GM19452 (cell line): Measurements from ENCODE around the gene LRRC19.
A peak's percentile ranks its signal among the peaks of the same experiment; 100 is the strongest.

Experiments used
- ATAC-seq: cut with Tn5 transposase; IDR thresholded peaks from one replicate; pipeline ENCODE4 v1.9.1; 2021; ENCODE audit not compliant: unreplicated experiment

LRRC19 gene, protein sequence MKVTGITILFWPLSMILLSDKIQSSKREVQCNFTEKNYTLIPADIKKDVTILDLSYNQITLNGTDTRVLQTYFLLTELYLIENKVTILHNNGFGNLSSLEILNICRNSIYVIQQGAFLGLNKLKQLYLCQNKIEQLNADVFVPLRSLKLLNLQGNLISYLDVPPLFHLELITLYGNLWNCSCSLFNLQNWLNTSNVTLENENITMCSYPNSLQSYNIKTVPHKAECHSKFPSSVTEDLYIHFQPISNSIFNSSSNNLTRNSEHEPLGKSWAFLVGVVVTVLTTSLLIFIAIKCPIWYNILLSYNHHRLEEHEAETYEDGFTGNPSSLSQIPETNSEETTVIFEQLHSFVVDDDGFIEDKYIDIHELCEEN

DNA sequence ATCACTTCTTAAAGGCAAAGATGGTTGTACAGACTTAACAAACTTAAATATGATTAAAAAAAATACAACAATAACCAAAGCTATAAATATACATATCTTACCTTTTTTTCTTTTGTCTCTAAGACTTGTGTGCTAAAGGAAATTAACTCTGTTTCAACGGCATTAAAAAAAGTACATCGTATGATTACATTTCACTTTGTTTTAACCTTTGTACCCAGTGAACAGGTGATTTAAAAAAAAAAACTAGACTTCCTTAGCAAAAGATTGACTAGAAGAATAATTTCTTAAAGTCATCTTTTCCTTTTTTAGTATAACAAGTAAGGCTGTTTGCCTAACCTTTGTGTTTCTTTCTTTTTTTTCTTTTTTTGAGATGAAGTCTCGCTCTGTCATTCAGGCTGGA is at the start of gene LRRC19:
Gene LRRC19, minus strand, starts transcription at position 182 of the 400 bp plus-strand sequence. CDS start 5,978 bp downstream, outside the sequence.
- no peak for ATAC-seq

DNA sequence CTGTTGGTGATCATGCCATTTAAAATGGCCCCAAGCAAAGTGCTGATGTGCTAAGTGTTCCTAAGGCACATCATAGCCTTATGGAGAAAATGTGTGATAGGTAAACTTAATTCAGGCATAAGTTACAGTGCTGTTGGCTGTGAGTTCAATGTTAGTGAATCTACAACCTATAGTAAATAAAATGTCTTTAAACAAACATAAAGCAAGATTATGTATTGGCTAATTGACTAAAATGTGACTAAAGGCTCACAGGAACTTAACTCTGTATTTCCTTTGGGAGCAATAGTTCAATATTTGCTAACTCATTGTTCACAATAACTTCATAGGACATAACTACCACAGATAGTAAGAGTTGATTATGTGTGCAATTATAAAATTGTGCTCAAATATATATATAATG is 49.4 kb upstream of the LRRC19 start:
- no peak for ATAC-seq

DNA sequence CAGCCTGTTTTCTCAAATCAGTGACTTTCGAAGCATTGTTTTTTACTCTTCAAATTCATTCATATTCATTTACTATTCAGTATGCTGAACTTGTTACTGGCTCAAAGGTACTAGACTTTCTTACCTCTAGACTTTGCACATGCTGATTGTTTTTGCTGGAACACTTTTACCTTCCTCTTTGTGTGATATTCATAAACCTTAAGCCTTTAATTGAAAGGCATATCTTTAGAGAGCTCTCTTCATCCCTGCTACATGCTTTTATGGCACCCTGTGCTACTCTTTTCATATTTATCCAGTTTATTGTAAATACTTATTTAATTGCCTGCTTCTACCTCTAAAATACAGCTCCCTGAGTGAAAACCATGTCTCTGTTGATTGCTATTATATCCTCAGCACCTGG is 48.7 kb upstream of the LRRC19 start:
- ATAC-seq, result no peak

DNA sequence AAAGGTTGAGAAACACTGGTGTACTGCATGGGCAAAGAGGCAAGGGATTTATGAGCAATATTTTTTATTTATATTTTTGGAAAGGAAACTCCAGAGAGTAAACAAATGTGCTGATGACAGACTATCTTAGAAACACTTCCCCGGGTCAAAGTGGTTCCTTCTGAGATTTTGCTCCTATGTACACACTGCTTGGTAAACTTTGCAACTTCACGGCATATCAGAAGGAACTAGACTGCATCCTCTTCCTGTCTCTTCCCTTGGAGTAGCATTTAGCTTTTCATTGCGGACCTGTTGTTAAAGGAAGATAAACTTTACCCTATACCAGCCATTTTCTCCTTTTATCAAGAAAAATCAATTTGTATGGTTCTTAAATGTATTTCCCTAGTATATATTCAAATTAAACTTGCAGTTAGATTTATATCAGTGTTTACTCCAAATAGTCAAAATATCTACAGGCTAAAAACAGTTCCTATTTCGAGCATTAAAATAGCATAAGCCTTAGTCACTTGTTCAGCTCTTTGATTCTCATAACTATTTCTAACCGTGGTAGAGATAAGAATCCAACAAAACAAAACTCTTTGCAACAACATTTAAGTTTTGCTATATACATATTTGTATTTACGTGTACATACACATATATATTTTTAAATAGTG is 48.0 kb upstream of the LRRC19 start:
- no peak for ATAC-seq

DNA sequence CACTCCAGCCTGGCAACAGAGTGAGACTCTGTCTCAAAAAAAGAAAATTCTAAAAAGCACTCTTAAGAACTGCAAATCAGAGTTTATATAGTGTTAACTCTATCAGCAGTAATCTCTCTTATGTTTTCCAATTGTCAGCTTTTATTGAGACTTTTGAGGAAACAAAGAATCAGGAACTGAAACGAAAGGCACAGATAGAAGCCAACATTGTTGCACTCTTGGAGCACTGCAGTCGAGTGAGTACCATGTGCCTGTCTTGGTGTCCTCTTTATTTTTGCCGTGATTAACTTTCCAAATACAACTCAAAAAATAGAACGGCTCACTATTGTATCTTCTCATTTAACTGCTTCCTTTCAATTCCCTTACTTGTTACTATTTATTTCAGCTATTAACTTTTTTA is 41.7 kb upstream of the LRRC19 start:
- no peak for ATAC-seq

DNA sequence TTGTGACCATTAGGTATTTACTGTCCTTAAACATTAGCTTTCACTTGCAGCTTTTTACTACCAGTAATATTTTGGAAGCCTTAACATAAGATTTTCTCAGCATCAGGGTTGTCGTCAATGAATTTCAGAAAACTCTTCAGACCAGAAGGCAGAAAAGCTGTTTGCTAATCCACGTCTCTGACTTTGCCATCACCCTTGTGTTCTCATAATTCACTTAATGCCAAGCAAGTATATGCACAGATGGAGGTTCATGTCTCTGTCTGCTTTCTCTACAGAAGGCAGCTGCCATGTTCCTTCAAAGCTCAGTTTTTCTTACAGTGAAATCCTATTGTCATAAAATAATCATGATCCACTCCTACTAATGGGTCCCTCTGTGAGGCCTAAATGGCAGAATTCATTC is 37.7 kb upstream of the LRRC19 start:
- no peak for ATAC-seq

DNA sequence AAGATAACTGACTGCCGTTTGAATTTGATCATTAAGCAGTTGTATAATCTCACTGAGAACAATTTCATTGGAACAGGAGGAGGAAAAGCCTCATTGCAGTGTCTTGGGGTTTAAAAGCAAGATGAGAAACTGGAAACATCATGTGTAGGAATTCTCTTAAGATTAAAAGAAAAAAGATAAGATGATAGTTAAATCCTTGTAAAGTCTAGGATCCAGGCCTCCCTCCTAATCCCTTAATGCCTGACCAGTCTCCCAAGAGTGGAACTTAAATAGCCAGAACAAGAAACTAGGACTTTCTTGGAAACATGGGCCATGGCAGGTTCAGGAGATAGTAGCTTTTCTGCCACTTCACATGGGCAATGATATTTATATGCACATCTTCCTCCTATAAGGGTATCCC is 37.0 kb upstream of the LRRC19 start:
- ATAC-seq, result no peak

DNA sequence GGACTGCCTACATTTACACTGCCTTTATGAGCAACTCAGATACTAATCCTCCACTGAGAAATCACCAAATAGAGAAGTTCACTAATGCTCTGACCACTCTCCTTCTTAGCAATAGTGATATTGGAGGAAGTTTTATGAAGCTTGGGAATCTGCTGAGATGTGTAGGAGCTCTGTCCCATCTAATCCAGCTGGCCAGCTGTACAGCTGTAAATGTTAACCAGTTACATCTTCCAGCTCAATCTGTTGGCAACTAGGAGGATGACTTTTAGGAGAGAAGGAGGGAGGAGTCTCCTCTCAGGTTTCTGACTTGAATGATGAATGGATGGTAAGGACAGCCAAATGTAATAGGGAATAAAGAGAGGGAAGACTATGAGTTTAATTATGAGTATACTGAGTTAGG is 36.3 kb upstream of the LRRC19 start:
- ATAC-seq, result no peak

DNA sequence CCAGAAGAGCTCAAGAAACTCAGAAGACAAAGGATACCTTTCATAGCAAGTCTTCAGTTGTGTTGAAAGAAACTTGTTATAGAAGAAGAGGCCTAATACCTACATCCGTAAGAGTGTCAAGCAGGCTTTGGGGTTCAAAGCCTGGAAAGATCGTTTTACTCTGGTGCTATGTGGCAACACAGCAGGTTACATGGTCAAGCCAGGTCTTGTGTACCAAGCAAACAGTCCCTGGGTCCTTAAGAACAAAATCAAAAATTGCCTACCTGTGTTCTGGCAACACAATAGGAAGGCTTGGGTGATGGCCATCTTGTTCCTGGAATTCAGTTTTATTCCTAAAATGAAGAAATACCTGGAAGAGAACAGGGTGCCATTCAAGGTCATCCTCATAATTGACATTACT is 32.0 kb upstream of the LRRC19 start:
- ATAC-seq, result no peak

DNA sequence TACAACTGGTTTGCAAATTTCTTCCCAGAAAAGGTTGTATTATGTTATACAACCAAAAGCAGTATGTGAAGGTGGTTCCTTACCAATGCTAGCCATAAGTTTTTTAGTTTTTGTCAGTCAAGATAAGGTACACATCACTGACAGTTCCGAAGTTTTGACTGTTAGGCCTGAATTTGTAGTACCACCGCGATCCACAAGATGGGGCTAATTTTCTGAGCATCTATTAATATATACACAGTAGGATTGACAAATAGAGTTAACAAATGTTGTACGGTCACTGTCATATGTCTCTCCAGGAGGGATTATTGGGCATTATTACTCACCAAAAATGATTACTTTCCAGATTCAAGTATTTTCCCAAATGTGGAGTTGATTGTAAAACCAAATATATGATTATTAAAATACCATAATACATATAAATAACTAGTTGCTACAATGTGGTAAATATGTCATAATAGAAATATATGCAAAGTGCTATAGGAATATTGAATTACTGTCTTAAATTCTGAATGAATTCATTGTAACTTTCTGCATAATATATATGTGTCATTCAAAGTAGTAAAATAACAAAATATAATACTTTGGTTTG is 28.4 kb upstream of the LRRC19 start:
- ATAC-seq, result peak; percentile 84

DNA sequence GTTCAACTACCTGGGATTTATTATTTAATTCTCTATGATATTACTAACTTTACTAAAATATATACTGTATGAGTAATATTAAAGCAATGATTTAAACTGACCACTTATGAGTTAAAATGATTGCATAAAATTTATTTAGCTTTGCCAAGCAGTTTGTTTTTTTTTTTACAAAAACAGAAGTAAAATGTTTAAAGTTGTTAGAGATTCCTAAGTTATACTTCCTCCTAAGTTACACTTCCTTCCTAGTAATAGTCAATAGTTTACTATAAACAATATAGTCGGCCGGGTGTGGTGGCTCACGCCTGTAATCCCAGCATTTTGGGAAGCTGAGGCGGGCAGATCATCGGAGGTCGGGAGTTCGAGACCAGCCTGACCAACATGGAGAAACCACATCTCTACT is 23.7 kb upstream of the LRRC19 start:
- ATAC-seq, result no peak

DNA sequence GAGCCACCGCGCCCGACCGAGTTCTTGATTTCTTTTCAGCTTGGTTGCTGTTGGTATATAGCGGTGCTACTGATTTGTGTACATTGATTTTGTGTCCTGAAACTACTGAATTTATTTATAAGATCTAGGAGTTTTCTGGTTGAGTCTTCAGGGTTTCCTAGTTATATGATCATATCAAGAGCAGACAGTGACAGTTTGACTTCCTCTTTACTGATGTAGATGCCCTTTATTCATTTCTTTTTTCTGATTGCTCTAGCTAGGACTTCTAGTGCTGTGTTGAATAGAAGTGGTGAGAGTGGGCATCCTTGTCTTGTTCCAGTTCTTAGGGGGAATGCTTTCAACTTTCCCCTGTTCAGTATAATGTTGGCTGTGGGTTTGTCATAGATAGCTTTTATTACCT is 17.4 kb upstream of the LRRC19 start:
- no peak for ATAC-seq

DNA sequence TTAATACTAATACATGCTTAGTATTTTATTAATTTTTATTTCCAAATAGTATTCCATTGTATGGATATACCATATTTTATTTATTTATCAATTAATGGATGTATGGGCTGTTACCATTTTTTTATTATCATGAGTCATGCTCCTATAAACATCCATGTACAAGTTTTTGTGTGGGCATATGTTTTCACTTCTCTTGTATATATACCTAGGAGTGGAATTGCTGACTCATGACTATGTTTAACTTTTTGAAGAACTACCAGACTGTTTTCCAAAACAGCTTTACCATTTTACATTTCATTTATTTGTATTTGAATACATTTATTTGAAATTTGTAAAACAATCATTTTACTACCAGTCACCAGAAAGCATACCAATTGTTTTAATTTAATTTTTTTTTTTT is 14.1 kb upstream of the LRRC19 start:
- ATAC-seq, result no peak

DNA sequence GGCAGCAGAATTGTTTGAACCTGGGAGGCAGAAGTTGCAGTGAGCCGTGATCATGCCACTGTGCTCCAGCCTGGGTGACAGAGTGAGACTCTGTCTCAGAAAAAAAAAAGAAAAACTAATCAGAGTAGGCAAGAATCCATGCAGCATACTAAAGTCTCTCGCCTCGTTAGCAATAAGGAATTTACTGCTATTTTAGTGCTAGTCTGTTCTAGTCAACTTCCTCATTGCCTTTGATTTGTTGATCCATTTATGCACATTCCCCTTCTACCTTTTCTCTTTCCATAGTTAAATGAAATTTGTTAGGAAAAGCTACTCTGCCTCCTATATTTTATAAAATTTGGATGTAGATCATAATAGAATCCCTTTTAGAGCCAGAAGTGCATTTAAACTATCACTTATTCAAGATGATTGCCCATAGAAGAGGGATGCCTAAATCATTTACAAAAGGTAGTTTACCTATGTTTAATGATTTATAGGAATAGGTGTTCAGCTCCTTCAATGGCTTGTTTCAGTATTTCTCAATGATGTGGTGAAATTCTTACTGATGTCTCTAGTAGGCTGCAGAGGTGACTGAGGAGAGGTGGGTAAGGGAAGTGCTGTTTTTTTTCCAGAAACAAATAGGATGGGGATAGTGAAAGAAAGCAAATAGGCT is 1.9 kb downstream of the LRRC19 start:
- no peak for ATAC-seq

DNA sequence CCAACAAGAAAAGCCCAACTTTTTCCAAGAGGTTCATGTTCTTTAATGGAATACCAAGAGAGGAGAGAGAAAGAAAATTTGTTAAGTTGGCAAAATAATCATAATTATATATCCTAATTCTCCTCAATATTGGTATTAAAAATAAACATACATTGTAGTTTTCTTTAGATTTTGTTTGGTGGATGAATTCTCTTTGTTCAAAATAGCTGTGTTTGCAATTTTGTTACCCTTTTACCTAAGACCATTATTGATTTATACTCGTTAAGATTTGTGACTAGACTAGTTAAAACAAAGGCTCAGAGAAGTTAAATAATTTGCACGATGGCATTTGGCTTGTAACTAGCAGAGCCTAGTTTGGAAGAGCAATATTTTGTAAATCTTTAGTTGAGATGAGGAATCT is 9.7 kb downstream of the LRRC19 start:
- no peak for ATAC-seq

DNA sequence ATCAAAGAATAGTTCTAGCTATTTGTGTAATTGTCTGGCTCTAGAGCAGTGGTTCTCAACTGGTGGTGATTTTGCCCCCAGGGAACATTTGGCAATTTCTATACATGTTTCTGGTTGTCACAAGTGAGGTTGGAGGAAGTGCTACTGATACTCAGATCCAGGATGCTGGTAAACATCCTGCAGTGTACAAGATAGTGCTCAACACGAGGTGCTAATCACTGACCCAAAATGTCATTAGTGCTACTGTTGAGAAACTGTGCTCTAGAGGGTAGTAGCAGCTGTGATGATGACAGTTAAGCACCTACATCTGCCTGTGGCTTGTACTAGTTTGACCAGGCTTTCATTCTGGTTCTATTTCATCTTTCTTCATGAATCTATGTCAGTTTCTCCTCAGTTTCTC is 22.1 kb downstream of the LRRC19 start:
- no peak for ATAC-seq

DNA sequence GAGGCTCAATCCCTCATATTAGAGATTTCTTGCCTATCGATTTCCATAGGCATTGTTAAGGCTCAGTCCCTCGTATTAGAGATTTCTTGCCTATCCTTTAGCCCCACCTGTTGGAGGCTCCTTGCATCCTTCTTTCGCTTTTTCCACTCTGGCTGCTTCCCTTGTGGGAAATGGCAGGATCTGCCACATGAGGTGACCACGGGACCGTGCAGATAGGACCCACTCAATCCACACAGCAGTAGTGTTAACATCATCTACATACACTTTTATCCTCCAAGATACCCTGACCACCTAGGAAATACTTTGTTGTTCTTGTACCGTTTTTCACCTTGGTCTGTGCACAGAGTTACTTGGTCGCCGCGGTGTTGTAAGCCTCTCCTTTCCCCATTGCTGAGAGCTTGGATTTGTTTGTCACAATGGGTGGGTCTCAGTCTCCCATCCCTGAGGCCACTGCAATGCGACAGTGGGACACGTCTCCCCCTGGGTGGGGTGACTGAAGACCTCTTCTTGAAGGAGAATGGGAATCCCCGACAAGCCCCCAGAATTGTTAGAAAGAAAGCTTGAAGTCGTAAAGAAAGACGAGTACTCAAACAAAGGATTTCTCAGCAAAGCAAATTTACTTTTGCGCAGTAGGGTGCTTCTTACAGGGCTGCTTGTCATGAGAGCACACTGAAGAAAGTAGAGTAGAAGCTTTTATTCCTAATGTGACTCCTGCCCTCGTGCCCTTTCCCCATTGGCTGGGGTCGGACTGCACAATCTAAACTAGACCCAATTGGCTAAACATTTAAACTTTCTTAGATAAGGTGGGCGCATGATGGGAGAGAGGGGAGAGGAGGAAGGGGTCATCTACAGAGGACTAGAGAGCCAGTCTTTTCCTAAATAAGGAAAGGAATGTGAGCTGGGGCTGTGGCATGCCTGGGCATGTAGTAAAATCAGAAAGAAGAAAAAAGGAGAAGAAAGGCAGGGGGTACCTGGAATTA is 29.5 kb downstream of the LRRC19 start:
- no peak for ATAC-seq

DNA sequence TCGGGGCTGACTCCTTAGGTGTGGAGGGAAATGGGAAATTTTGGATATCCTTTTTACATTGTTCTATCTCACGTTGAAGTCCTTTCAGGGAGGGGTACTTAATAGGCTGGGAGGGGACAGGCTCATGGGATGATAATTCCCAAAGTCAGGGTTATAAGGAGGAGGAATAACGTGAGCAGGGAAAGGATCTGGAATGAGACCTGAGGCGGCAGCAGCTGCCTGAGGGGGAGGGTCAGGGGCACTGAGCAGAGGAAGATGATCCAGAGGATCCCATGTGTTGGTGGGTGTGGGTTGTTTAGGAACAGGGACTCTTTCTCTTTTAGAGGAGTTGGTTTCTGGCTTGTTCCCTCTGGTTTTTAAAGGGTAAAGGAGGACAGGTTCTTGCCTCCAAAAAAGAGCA is 30.5 kb downstream of the LRRC19 start:
- no peak for ATAC-seq

DNA sequence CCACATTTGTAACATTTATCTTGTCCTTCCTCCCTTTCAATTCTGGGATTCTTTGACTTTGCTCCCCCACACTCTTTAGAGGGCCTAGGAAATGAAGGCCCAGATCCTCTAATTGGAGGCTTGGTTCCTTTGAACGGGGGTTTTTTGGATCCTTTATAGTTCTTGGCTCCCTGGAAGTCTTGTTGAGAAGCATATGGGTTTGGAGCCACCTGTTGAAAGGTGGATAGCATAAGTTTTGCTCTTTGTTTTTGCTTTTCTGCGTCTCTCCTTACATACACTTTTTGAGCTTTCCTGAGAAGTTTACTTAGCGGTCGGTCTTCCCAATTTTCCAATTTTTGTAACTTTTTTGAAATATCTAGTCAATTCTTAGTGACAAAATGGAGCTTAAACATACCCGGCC is 31.5 kb downstream of the LRRC19 start:
- no peak for ATAC-seq

DNA sequence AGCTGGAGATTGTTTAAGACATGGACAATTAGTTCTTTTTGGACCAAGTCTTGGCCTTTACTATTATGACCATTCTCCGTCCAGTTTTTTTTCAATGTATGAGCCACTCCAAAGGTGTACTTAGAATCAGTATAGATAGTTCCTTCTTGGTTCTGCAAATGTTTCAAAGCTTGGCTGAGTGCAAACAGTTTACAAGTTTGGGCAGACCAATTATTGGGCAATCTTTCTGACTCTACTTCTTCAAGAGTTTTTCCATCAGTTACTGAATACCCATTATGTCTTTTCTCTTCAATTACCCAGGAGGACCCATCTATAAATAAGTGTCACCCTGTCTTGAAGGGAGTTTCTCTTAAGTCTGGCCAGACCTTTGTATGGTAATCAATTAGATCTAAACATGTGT is 33.8 kb downstream of the LRRC19 start:
- ATAC-seq, result no peak

DNA sequence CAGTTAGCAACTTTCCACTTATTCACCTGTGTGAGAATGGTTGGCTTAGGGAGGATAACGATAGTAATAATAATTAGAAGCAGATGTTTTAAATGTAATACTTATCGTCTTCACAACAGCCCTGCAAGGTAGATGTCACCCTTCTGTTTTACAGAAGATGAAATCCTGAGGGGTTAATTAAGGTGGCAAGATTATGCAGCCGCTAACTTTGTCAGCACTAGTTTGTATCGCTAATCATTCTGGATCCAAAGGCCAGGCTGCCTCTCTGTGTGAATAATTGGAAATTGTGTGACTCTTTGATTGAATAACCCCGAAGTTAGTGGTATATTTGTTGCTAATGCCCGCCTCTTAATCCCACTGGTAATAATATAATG is 48.6 kb downstream of the LRRC19 start:
- no peak for ATAC-seq
